Colonic mucosa (tissue), 4 donors: Measurements from ENCODE around the gene GNAO1. TPM values are rescaled to one million over a fixed set of nuclear protein-coding genes. Genes with fewer than 3 reads are reported as not detected.

Experiments used
- DNase-seq: peaks from one replicate; pipeline ENCODE4 v3.0.0-alpha.2; 2020
- H3K27ac ChIP-seq: fragments of 200-600 bp; one replicate; pipeline ENCODE4 v1.8.0; 2021
- H3K27me3 ChIP-seq: fragments of 200-600 bp; one replicate; pipeline ENCODE4 v1.8.0; 2021
- H3K36me3 ChIP-seq: fragments of 200-600 bp; one replicate; pipeline ENCODE4 v1.8.0; 2021
- H3K4me1 ChIP-seq: fragments of 200-600 bp; one replicate; pipeline ENCODE4 v1.8.0; 2021; ENCODE audit warnings: mild to moderate bottlenecking
- H3K4me3 ChIP-seq: fragments of 200-600 bp; one replicate; pipeline ENCODE4 v1.8.0; 2021
- H3K9ac ChIP-seq, 2 donors: one replicate each; pipeline ENCODE4 v1.7.0; 2013; ENCODE audit warnings: control low read depth in 2 of 2, low read depth in 2 of 2, low read length in 2 of 2
- H3K9me3 ChIP-seq: fragments of 200-600 bp; one replicate; pipeline ENCODE4 v1.8.0; 2021
- intact Hi-C: fragments of 100-400 bp; cut with DNase I; formaldehyde crosslinking; loops from one replicate; pipeline ENCODE4 v1.14.1; 2022
- microRNA-seq: library from miRNA; unstranded; fragments of <30 nt; microRNA quantifications from one replicate; pipeline ENCODE4, GENCODE V29; 2019
- total RNA-seq, 2 donors: library from RNA; stranded (reverse); fragmentation: NEBNext Ultra II Directional in 1 of 2; extraction: Animal tissue kit (Norgen Biotek cat#: 25700) in 1 of 2; gene quantifications; one replicate each; pipeline ENCODE4 v1.2.1, GENCODE V29; 2021
- TF ChIP-seq, protein P1 (sequence below): fragments of 200-600 bp; IDR thresholded peaks from one replicate; pipeline ENCODE4 v1.8.0; 2022; ENCODE audit warnings: antibody characterized with exemption, mild to moderate bottlenecking
- donor health status: healthy.
- donor health status: DM: no; HTN: no; CAD: no.
- donor health status: DM: no; HTN: no; CAD: no.

Gene GNAO1
- total RNA-seq, 2 donors from 2014 or later: 1.7 to 10.8 TPM

DNA sequence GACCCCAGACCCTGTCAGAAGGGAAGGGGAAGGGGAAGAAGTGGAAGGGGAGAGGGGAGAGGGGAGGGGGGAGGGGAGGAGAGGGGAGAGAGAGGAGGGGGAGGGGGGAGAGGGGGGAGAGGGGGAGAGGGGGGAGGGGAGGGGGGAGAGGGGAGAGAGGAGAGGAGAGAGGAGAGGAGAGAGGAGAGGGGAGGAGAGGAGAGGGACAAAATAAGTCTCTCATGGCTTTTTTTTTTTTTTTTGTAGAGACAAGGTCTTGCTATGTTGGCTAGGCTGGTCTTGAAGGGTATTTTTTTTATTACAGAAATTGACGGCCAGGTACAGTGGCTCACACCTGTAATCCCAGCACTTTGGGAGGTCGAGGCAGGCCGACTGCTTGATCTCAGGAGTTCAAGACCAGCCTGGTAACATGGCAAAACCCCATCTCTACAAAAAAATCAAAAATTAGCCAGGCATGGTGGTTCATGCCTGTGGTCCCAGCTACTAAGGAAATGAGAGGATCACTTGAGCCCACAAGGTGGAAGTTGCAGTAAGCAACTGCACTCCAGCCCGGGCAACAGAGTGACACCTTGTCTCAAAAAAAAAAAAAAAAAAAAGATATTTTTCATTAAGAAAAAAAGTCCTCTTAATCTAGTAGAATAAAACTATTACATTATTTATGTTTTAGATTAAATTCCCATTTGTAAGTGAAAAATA lies 214.8 kb downstream of the GNAO1 start:
- Histone ChIP-seq H3K4me1 (no peaks in the 10 kb centered on the region), H3K36me3 (peaks cover 8% of the 10 kb centered on the region), H3K27me3 (no peaks in the 10 kb centered on the region), H3K27ac (no peak overlapping the region), H3K9ac (no peak overlapping the region), H3K9me3 (no peaks in the 10 kb centered on the region), H3K4me3 (no peak overlapping the region)
- intact Hi-C loops: no loop called here
- no peak for DNase-seq
- TF ChIP-seq, protein P1, sequence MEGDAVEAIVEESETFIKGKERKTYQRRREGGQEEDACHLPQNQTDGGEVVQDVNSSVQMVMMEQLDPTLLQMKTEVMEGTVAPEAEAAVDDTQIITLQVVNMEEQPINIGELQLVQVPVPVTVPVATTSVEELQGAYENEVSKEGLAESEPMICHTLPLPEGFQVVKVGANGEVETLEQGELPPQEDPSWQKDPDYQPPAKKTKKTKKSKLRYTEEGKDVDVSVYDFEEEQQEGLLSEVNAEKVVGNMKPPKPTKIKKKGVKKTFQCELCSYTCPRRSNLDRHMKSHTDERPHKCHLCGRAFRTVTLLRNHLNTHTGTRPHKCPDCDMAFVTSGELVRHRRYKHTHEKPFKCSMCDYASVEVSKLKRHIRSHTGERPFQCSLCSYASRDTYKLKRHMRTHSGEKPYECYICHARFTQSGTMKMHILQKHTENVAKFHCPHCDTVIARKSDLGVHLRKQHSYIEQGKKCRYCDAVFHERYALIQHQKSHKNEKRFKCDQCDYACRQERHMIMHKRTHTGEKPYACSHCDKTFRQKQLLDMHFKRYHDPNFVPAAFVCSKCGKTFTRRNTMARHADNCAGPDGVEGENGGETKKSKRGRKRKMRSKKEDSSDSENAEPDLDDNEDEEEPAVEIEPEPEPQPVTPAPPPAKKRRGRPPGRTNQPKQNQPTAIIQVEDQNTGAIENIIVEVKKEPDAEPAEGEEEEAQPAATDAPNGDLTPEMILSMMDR: no peak

Small RNA genes within 50 kb of the gene (microRNA-seq; reads per million reads assigned to microRNA genes)
- gene MIR3935: not detected

Other genes starting within 250 kb of the GNAO1 start
- gene AMFR, start 234.1 kb downstream of the GNAO1 start, total RNA-seq: 10 to 100 TPM; 68.7 to 92.4 TPM